CD8-positive, alpha-beta memory T cell (primary cell): Measurements from ENCODE around the gene CNOT11. TPM values are rescaled to one million over a fixed set of nuclear protein-coding genes. Genes with fewer than 3 reads are reported as not detected.

ENCODE experiments used
- CTCF ChIA-PET: fragments of 350-600 bp; sonication (Branson Sonifier 250); formaldehyde crosslinking; loops from one replicate; lab custom pipeline; 2021; ENCODE audit warnings: antibody characterized with exemption; lab: Charles Lee
- POLR2A ChIA-PET: fragments of 350-600 bp; sonication (Branson Sonifier 250); formaldehyde crosslinking; loops from one replicate; lab custom pipeline; 2021; ENCODE audit warnings: antibody characterized with exemption; lab: Charles Lee
- DNase-seq, 5 donors: peaks; one replicate each; pipeline versions ENCODE4 v3.0.0 to v3.0.0-alpha.2; 2020 to 2022; ENCODE audit warnings: mixed read lengths in 1 of 5
- H3K27ac ChIP-seq: one replicate; pipeline ENCODE4 v1.7.0; 2013; ENCODE audit warnings: low read depth, mild to moderate bottlenecking, low read length, moderate library complexity
- H3K27me3 ChIP-seq: 2 replicates; pipeline ENCODE4 v1.7.0; 2013; ENCODE audit warnings: low read length, mild to moderate bottlenecking; ENCODE audit not compliant: insufficient read depth, poor library complexity, severe bottlenecking
- H3K36me3 ChIP-seq: 2 replicates; pipeline ENCODE4 v1.7.0; 2013; ENCODE audit warnings: mild to moderate bottlenecking, low read length, moderate library complexity; ENCODE audit not compliant: insufficient read depth
- H3K4me1 ChIP-seq: 2 replicates; pipeline ENCODE4 v1.7.0; 2013; ENCODE audit warnings: mild to moderate bottlenecking, low read length, moderate library complexity; ENCODE audit not compliant: insufficient read depth
- H3K4me3 ChIP-seq: 2 replicates; pipeline ENCODE4 v1.7.0; 2013; ENCODE audit warnings: mild to moderate bottlenecking, low read length
- H3K9me3 ChIP-seq: 2 replicates; pipeline ENCODE4 v1.7.0; 2013; ENCODE audit warnings: mild to moderate bottlenecking, low read length
- H3K27ac Mint-ChIP-seq, 8 donors: one replicate each; pipeline ENCODE4 v1.8.0; 2020 to 2021; ENCODE audit warnings: mixed read lengths in 8 of 8, mild to moderate bottlenecking in 6 of 8, inconsistent platforms in 3 of 8, moderate library complexity in 3 of 8
- H3K27me3 Mint-ChIP-seq, 2 donors: one replicate each; pipeline ENCODE4 v1.8.0; 2020 to 2021; ENCODE audit warnings: mixed read lengths in 2 of 2, mild to moderate bottlenecking in 1 of 2, moderate library complexity in 1 of 2
- H3K36me3 Mint-ChIP-seq, 3 donors: one replicate each; pipeline ENCODE4 v1.8.0; 2020 to 2021; ENCODE audit warnings: mixed read lengths in 3 of 3, inconsistent platforms in 1 of 3, mild to moderate bottlenecking in 1 of 3
- H3K4me1 Mint-ChIP-seq, 3 donors: one replicate each; pipeline ENCODE4 v1.8.0; 2020 to 2021; ENCODE audit warnings: mixed read lengths in 3 of 3, inconsistent platforms in 1 of 3, mild to moderate bottlenecking in 1 of 3
- H3K4me3 Mint-ChIP-seq, 7 donors: one replicate each; pipeline ENCODE4 v1.8.0; 2020 to 2021; ENCODE audit warnings: mixed read lengths in 7 of 7, mild to moderate bottlenecking in 6 of 7, moderate library complexity in 4 of 7, inconsistent platforms in 2 of 7
- H3K9me3 Mint-ChIP-seq, 5 donors: one replicate each; pipeline ENCODE4 v1.8.0; 2020 to 2022; ENCODE audit warnings: mixed read lengths in 5 of 5, mild to moderate bottlenecking in 3 of 5, moderate library complexity in 2 of 5, inconsistent platforms in 1 of 5
- polyA plus RNA-seq: library from polyadenylated mRNA; unstranded; fragments of 300-500 nt; fragmentation: Illumina TruSeq; gene quantifications from one replicate; pipeline ENCODE4 v1.2.3, GENCODE V29; 2021
- total RNA-seq, 2 experiments: library from RNA; stranded (reverse); gene quantifications; one replicate each; pipeline ENCODE4 v1.2.3, GENCODE V29; 2021

CNOT11 gene
- total and polyA plus RNA-seq, 3 experiments from 2014 or later = 60.9 to 70.0 (median 67.4) TPM

DNA sequence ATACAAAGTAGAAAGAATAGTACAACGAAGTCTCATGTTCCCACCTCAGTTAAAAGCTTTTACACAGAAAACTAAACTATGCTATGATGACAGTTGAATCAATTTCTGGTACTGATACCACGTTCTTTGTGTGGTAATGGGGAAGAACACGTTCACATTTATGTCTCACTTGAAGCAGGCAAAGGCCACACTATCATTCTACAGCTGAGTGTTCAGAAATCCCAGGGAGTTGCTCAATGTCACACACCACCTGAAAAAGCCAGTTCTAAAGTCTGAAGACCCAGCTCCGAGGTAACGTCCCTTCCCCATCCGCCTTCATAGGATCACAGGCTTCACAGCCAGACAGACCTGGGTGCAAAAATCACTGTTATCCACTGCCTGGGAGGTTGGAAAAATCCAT is 46.9 kb downstream of the CNOT11 start:
- Histone ChIP-seq H3K27me3 (no peaks in the 10 kb centered on the region), H3K36me3 (peaks cover 7% of the 10 kb centered on the region), H3K4me3 (no peak overlapping the region), H3K9me3 (no peaks in the 10 kb centered on the region), H3K27ac (no peak overlapping the region), H3K4me1 (peaks cover 88% of the 10 kb centered on the region)
- peaks cover 87 to 100% (median 98%) of the 10 kb centered on the region in 3 donors for H3K4me1 Mint-ChIP-seq
- POLR2A ChIA-PET = no interaction called here
- H3K36me3 Mint-ChIP-seq = peaks cover 0 to 66% (median 15%) of the 10 kb centered on the region in 3 donors
- peak overlapping the region; percentile 1 to 93 (median 85) for H3K27ac Mint-ChIP-seq
- no peak for DNase-seq
- H3K4me3 Mint-ChIP-seq = peak overlapping the region in 6 of 7 donors; percentile 64 to 78 (median 70)
- CTCF ChIA-PET = interaction anchor here (1.0 to 2.1 kb wide), 6 partner anchors 10 to 149 kb away, joined by 3 to 9 read pairs (median 3); partner anchors contain the start of gene RNF149
- no peaks in the 10 kb centered on the region for H3K27me3 Mint-ChIP-seq
- H3K9me3 Mint-ChIP-seq = peaks cover 0 to 1% (median 0%) of the 10 kb centered on the region in 5 donors

DNA sequence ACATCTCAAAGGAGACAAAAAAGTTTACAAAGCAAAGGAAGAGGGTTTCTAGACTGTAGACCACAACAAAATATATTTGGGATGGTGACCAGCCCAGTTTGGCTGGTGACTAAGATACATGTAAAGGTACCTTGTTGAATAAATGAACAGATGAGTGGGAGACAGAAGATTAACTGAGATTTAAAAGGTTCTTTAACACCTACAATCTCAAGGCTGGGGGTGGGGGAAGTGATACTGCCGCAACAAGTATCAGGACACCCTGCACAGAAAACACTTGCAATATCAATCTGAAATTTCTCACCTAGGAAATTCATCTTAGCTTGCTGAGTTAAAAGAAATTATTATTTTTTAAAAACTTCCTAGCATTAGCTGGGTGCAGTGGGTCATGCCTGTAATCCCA is 47.5 kb downstream of the CNOT11 start:
- peaks cover 0 to 64% (median 15%) of the 10 kb centered on the region in 3 donors for H3K36me3 Mint-ChIP-seq
- H3K4me1 Mint-ChIP-seq = peaks cover 87 to 100% (median 99%) of the 10 kb centered on the region in 3 donors
- H3K4me3 Mint-ChIP-seq = peak overlapping the region; percentile 13 to 78 (median 65)
- ChIA-PET POLR2A (no interaction called here), CTCF (interaction anchor here (1.5 to 2.1 kb wide), 6 partner anchors 9 to 150 kb away, joined by 3 to 9 read pairs (median 4); partner anchors contain the start of genes CNOT11 and RNF149)
- H3K4me3 ChIP-seq = no peak overlapping the region
- no peak for DNase-seq
- peak overlapping the region; percentile 1 to 93 (median 85) for H3K27ac Mint-ChIP-seq
- no peaks in the 10 kb centered on the region for H3K9me3 ChIP-seq
- H3K27me3 ChIP-seq = no peaks in the 10 kb centered on the region
- peaks cover 3% of the 10 kb centered on the region for H3K36me3 ChIP-seq
- no peaks in the 10 kb centered on the region for H3K27me3 Mint-ChIP-seq
- peaks cover 0 to 1% (median 0%) of the 10 kb centered on the region in 5 donors for H3K9me3 Mint-ChIP-seq
- no peak overlapping the region for H3K27ac ChIP-seq
- peaks cover 93% of the 10 kb centered on the region for H3K4me1 ChIP-seq

DNA sequence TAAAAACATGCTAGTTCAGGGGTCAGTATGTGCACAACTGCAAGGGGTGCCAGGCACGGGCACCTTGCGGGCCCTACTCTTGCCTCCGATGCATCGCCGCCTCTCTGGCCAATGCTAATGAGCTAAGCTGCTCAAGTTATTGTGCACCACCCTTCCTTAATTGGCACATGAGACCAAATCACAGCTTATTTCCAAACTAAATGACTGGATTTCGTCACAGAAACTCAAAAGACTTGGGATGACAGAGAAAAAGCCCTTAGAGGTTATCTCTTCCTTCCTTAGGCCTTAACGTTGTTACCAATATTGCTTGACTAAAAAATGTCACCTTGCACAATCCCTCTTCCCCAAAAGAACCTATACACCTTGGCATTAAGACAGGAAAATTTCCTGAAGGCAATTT is 48.1 kb downstream of the CNOT11 start:
- Histone ChIP-seq H3K27ac (no peak overlapping the region), H3K9me3 (no peaks in the 10 kb centered on the region), H3K4me3 (no peak overlapping the region), H3K36me3 (peaks cover 3% of the 10 kb centered on the region), H3K27me3 (no peaks in the 10 kb centered on the region), H3K4me1 (peaks cover 96% of the 10 kb centered on the region)
- H3K4me1 Mint-ChIP-seq = peaks cover 88 to 100% (median 99%) of the 10 kb centered on the region in 3 donors
- peaks cover 0 to 69% (median 21%) of the 10 kb centered on the region in 3 donors for H3K36me3 Mint-ChIP-seq
- ChIA-PET POLR2A (no interaction called here), CTCF (interaction anchor here (1.0 to 2.1 kb wide), 5 partner anchors 9 to 48 kb away, joined by 3 to 9 read pairs (median 4); partner anchors contain the start of genes CNOT11 and RNF149)
- H3K27me3 Mint-ChIP-seq = no peaks in the 10 kb centered on the region
- H3K9me3 Mint-ChIP-seq = peaks cover 0 to 1% (median 0%) of the 10 kb centered on the region in 5 donors
- no peak for DNase-seq
- peak overlapping the region; percentile 1 to 90 (median 64) for H3K27ac Mint-ChIP-seq
- H3K4me3 Mint-ChIP-seq = peak overlapping the region; percentile 14 to 78 (median 65)

DNA sequence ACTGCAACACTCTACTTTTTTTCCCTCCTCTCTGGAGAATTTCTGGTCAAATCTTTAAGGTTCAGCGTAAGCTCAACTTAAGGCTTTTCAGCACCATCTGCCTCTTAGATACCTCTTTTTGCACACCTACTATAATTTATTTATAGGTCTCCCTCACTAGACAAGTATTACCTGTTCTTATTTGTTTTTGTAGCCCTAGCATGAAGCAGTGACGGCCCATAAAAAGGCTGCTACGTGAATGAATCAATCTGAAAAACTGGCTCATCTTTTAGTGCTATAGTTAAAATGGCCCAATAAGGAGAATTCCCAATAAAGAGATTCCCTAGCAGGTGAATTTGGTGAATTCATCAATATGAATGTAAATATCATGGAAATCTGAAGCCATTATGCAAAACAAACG is 49.3 kb downstream of the CNOT11 start:
- POLR2A ChIA-PET = no interaction called here
- Mint-ChIP-seq H3K36me3 (peaks cover 6 to 76% (median 21%) of the 10 kb centered on the region in 3 donors), H3K27me3 (no peaks in the 10 kb centered on the region), H3K4me3 (peak overlapping the region in 6 of 7 donors; percentile 16 to 58 (median 42)), H3K27ac (peak overlapping the region; percentile 1 to 90 (median 56)), H3K4me1 (peaks cover 85 to 98% (median 96%) of the 10 kb centered on the region in 3 donors), H3K9me3 (peaks cover 0 to 1% (median 0%) of the 10 kb centered on the region in 5 donors)
- Histone ChIP-seq H3K36me3 (peaks cover 3% of the 10 kb centered on the region), H3K9me3 (no peaks in the 10 kb centered on the region), H3K27me3 (no peaks in the 10 kb centered on the region), H3K4me3 (no peak overlapping the region), H3K4me1 (peaks cover 91% of the 10 kb centered on the region), H3K27ac (no peak overlapping the region)
- CTCF ChIA-PET = interaction anchor here (1.0 to 1.7 kb wide), 2 partner anchors 19 to 49 kb away, joined by 4 read pairs; partner anchors contain the start of gene CNOT11
- no peak for DNase-seq

DNA sequence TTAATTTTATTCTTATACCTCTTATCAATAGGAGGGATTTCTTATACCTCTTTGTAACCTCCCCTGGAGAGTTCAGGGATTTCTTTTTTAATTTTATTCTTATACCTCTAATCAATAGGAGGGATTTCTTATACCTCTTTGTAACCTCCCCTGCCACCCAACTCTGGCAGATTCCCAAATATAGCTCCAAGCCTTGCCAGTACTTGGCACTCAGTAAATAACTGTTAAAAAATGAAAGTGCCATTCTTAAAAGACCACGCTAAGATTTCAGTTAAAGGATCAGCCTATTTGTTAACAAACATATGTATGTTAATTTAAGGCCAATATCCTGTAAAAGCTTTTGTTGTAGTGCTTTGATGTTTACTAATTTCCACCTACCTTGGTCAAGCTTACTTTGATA is 51.0 kb downstream of the CNOT11 start:
- peaks cover 6 to 79% (median 19%) of the 10 kb centered on the region in 3 donors for H3K36me3 Mint-ChIP-seq
- peak overlapping the region; percentile 66 to 99 (median 82) for H3K27ac Mint-ChIP-seq
- H3K27me3 Mint-ChIP-seq = no peaks in the 10 kb centered on the region
- H3K9me3 ChIP-seq = no peaks in the 10 kb centered on the region
- no peaks in the 10 kb centered on the region for H3K27me3 ChIP-seq
- DNase-seq = no peak
- no peak overlapping the region for H3K27ac ChIP-seq
- peak overlapping the region; percentile 91 to 99 (median 98) for H3K4me3 Mint-ChIP-seq
- H3K4me1 Mint-ChIP-seq = peaks cover 73 to 84% (median 82%) of the 10 kb centered on the region in 3 donors
- H3K36me3 ChIP-seq = peaks cover 3% of the 10 kb centered on the region
- peaks cover 78% of the 10 kb centered on the region for H3K4me1 ChIP-seq
- POLR2A ChIA-PET = no interaction called here
- peaks cover 0 to 1% (median 0%) of the 10 kb centered on the region in 5 donors for H3K9me3 Mint-ChIP-seq
- H3K4me3 ChIP-seq = no peak overlapping the region
- CTCF ChIA-PET = no interaction called here

DNA sequence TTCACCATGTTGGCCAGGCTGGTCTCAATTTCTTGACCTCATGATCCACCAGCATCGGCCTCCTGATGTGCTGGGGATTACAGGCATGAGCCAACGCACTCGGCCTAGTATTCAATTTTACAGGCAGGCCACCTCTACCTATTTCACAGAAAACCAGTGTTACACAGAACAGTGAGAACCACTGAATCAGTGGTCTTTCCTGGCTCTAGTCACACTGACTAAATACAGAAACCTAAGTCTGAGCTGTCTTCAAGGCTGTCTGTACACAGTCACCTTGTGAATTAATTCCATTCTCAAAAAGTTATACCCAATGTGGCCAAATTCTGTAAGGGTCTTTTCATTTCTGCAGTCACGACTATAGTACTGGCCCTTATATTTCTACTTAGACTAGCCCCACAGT is 52.3 kb downstream of the CNOT11 start:
- Mint-ChIP-seq H3K4me1 (peaks cover 69 to 84% (median 82%) of the 10 kb centered on the region in 3 donors), H3K27me3 (no peaks in the 10 kb centered on the region), H3K27ac (peak overlapping the region; percentile 90 to 100 (median 99)), H3K9me3 (peaks cover 0 to 1% (median 0%) of the 10 kb centered on the region in 5 donors), H3K4me3 (peak overlapping the region; percentile 91 to 99 (median 98)), H3K36me3 (peaks cover 6 to 68% (median 14%) of the 10 kb centered on the region in 3 donors)
- Histone ChIP-seq H3K27ac (no peak overlapping the region), H3K36me3 (no peaks in the 10 kb centered on the region), H3K9me3 (no peaks in the 10 kb centered on the region), H3K4me3 (peak overlapping the region; percentile 85), H3K4me1 (peaks cover 77% of the 10 kb centered on the region), H3K27me3 (no peaks in the 10 kb centered on the region)
- ChIA-PET POLR2A (interaction anchor here (0.7 kb wide), 1 partner anchor 511 kb away, joined by 4 read pairs; no protein-coding TSS in a partner anchor), CTCF (interaction anchor here (1.4 to 2.6 kb wide), 2 partner anchors 25 to 37 kb away, joined by 4 to 8 read pairs; no protein-coding TSS in a partner anchor)
- DNase-seq = no peak

DNA sequence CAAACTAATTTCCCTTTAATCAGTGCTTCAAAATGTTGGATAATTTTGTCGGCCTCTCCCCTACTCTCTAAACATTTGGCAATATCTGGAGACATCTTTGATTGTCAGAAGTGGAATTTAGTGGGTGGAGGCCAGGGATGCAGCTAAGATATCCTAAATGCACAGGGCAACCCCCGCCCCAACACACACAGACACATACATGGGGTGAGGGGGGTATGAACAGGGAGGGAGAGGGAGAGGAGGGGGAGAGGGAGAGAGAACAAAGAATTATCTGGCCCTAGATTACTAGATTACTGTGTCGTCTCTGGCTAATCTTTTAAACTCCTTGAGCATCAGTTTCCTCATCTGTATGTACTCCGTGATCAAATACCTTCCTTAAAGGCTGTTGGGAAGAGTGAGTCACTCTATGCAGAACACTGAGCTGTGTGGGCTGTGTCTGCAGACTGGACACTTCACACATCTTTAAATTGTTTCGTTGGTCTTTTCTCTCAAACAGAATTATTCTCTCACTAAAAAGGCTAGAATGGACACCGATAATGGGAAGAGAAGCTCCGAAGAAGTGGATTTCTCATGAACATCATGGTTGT is 52.9 kb downstream of the CNOT11 start:
- POLR2A ChIA-PET = interaction anchor here (0.7 to 1.6 kb wide), 2 partner anchors 52 to 510 kb away, joined by 4 to 17 read pairs; partner anchors contain the start of gene CNOT11
- CTCF ChIA-PET = interaction anchor here (1.1 to 2.6 kb wide), 4 partner anchors 24 to 54 kb away, joined by 3 to 8 read pairs (median 4); no protein-coding TSS in a partner anchor
- DNase-seq = no peak
- H3K4me3 Mint-ChIP-seq = peak overlapping the region; percentile 91 to 99 (median 98)
- H3K4me1 Mint-ChIP-seq = peaks cover 69 to 84% (median 82%) of the 10 kb centered on the region in 3 donors
- H3K4me1 ChIP-seq = peaks cover 75% of the 10 kb centered on the region
- no peaks in the 10 kb centered on the region for H3K9me3 ChIP-seq
- peaks cover 6 to 65% (median 13%) of the 10 kb centered on the region in 3 donors for H3K36me3 Mint-ChIP-seq
- no peaks in the 10 kb centered on the region for H3K36me3 ChIP-seq
- peak overlapping the region; percentile 90 to 100 (median 99) for H3K27ac Mint-ChIP-seq
- no peaks in the 10 kb centered on the region for H3K27me3 Mint-ChIP-seq
- peak overlapping the region; percentile 3 for H3K27ac ChIP-seq
- H3K9me3 Mint-ChIP-seq = peaks cover 0 to 1% (median 0%) of the 10 kb centered on the region in 5 donors
- H3K27me3 ChIP-seq = no peaks in the 10 kb centered on the region
- peak overlapping the region; percentile 85 for H3K4me3 ChIP-seq
